ENCODE measurements around the gene HSPB6.
A peak's percentile ranks its signal among the peaks of the same experiment; 100 is the strongest.

HSPB6 gene

DNA sequence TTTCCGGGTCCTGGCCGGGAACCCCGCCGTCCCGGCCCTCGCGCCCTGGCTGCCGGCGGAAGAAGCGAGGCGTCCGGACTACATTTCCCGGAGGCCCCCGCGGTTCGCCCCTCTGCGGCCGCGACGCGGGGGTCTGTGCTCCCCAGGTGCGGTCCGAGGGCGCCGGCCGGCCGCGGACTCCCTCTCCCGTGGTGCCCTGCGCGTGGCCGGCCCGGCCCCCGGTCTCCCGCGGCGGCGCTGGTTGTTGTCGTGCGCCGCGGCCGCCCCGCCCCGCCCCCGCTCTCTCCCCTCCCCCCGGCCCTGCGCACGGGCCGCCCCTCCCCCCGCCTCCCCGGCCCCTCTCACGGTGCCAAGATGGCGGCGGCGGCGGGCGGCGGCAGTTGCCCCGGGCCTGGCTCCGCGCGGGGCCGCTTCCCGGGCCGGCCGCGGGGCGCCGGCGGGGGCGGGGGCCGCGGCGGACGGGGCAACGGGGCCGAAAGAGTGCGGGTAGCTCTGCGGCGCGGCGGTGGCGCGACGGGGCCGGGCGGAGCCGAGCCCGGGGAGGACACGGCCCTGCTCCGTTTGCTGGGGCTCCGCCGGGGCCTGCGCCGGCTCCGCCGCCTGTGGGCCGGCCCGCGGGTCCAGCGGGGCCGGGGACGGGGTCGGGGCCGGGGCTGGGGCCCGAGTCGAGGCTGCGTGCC is 39.0 kb downstream of the HSPB6 start, which contains the start of gene KMT2B:
TSS of gene KMT2B (plus strand) at position 339 of the 680 bp plus-strand sequence. CDS start at position 355, 16 bp downstream.
- DNase-seq (ENCODE audit: low read depth, low spot score) = no peak
- H3K27me3 ChIP-seq (ENCODE audit: insufficient read depth, insufficient read length) = no peaks in the 10 kb centered on the region
- no peaks in the 10 kb centered on the region for H3K9me3 ChIP-seq (ENCODE audit: insufficient read depth, low read length)
- H3K9ac ChIP-seq (ENCODE audit: insufficient read length, low read depth) = peak within 1 kb of the TSS; percentile 90
- TF ChIP-seq SUZ12 (IDR thresholded peaks at IDR 0.05; ENCODE audit: extremely low read depth, insufficient read depth, insufficient read length) = no peak
- H3K36me3 ChIP-seq (ENCODE audit: insufficient read depth, insufficient read length, low read length) = peaks cover 31% of the 10 kb centered on the region
- peak within 1 kb of the TSS; percentile 90 for H3K4me3 ChIP-seq (ENCODE audit: insufficient read length, low read depth)
- peaks cover 12% of the 10 kb centered on the region for H3K4me1 ChIP-seq (ENCODE audit: insufficient read depth, insufficient read length)

DNA sequence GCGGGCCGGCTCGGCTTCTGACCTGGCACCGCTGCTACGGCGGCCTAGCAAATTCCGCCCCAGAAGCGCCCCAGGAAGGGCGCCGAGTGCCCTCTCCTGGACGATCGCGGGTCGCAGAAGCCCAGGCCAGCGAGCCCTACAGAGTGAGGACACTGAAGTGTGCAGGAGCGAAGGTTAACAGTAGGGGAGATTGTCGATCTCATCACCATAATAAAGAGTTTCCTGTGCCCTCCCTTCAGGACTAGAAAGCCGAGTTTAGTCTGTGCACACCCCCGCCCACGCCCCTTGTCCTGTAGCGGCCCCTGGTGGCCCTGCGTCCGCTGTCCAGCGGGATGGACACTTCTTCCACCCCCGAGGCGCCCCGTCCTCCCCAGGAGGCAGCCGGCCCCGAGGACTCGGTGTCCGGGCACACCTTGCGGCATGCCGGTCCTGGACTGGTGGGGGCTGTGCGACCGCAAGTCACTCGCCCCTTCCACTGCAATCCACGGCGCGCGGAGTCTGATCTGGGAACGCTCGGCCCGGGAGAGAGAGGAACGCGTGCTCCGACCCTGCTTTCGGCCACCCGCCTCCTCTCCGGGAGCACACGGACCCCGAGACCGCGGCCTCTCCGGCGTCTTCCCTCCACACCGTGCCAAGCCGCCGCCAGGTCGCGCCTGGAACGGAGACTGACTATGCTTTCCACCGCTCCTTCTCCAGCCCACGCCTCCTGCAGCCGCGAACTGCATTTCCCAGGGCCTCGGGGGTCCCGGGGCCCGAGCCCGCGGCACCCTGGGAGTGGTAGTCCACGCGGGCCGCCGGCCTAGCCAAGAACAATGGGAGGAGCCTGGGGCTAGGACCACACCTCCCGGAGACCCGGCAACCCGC is 39.8 kb downstream of the HSPB6 start:
- Histone ChIP-seq H3K9ac (ENCODE audit: insufficient read length, low read depth) (peak overlapping the region; percentile 94), H3K36me3 (ENCODE audit: insufficient read depth, insufficient read length, low read length) (peaks cover 23% of the 10 kb centered on the region), H3K27me3 (ENCODE audit: insufficient read depth, insufficient read length) (no peaks in the 10 kb centered on the region), H3K9me3 (ENCODE audit: insufficient read depth, low read length) (no peaks in the 10 kb centered on the region), H3K4me3 (ENCODE audit: insufficient read length, low read depth) (peak overlapping the region; percentile 85), H3K4me1 (ENCODE audit: insufficient read depth, insufficient read length) (peaks cover 12% of the 10 kb centered on the region)
- peak; percentile 89 for DNase-seq (ENCODE audit: low read depth, low spot score)
- TF ChIP-seq ZNF274 (IDR thresholded peaks at IDR 0.05; ENCODE audit: low read depth, low read length) = no peak
- no peak for TF ChIP-seq SUZ12 (IDR thresholded peaks at IDR 0.05; ENCODE audit: extremely low read depth, insufficient read depth, insufficient read length)
- no peak for TF ChIP-seq YY1 (IDR thresholded peaks at IDR 0.05; ENCODE audit: insufficient read depth, insufficient read length)

DNA sequence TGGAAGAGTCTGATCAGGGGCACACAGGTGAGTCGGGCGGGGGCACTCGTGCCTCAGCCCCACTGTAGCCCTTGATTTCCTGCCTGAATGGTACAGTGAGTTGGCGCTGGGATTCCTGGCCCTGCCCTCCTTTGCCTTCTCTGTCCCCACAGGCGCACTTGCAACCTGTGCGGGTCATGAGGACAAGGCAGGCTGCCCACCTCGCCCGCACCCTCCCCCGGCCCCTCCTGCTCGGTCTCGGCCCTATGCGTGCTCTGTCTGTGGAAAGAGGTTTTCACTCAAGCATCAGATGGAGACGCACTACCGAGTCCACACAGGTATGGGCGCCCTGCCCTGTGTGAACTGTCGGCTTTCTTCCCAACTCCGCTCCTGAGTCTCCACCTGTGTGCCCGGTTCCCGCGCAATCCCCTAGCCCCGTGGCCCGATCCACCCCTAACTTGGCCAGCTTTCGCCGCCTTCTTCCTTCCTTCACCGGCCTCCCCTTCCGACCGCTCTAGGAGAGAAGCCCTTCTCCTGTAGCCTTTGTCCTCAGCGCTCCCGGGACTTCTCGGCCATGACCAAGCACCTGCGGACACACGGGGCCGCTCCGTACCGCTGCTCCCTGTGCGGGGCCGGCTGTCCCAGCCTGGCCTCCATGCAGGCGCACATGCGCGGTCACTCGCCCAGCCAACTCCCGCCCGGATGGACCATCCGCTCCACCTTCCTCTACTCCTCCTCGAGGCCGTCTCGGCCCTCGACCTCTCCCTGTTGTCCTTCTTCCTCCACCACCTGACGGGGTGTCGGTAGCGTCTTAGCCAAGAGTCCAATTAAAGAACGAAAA is 40.6 kb downstream of the HSPB6 start:
- no peaks in the 10 kb centered on the region for H3K27me3 ChIP-seq (ENCODE audit: insufficient read depth, insufficient read length)
- peak overlapping the region; percentile 85 for H3K4me3 ChIP-seq (ENCODE audit: insufficient read length, low read depth)
- no peaks in the 10 kb centered on the region for H3K9me3 ChIP-seq (ENCODE audit: insufficient read depth, low read length)
- peak overlapping the region; percentile 94 for H3K9ac ChIP-seq (ENCODE audit: insufficient read length, low read depth)
- no peak for TF ChIP-seq YY1 (IDR thresholded peaks at IDR 0.05; ENCODE audit: insufficient read depth, insufficient read length)
- TF ChIP-seq ZNF274 (IDR thresholded peaks at IDR 0.05; ENCODE audit: low read depth, low read length) = no peak
- no peak for TF ChIP-seq SUZ12 (IDR thresholded peaks at IDR 0.05; ENCODE audit: extremely low read depth, insufficient read depth, insufficient read length)
- DNase-seq (ENCODE audit: low read depth, low spot score) = no peak
- H3K4me1 ChIP-seq (ENCODE audit: insufficient read depth, insufficient read length) = peaks cover 15% of the 10 kb centered on the region
- peaks cover 16% of the 10 kb centered on the region for H3K36me3 ChIP-seq (ENCODE audit: insufficient read depth, insufficient read length, low read length)

DNA sequence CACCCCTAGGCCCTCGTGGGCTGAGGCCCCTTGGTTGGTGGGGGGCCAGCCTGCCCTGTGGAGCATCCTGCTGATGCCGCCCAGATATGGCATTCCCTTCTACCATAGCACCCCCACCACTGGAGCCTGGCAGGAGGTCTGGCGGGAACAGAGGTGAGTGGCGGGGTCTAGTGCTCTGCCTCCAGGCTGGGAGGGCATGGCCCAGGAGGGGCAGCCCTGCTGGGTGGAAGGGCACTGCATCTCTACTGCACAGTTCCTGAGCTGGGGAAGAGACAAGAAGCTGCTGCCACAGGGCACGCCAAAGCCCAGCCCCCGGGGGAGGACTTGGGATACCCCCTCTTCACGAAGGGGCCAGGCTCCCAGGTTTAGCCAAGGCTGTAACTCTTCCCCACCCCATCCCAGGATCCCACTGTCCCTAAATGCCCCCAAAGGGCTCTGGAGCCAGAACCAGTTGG is 41.4 kb downstream of the HSPB6 start:
- H3K9me3 ChIP-seq (ENCODE audit: insufficient read depth, low read length) = no peaks in the 10 kb centered on the region
- H3K9ac ChIP-seq (ENCODE audit: insufficient read length, low read depth) = peak overlapping the region; percentile 94
- peaks cover 10% of the 10 kb centered on the region for H3K36me3 ChIP-seq (ENCODE audit: insufficient read depth, insufficient read length, low read length)
- DNase-seq (ENCODE audit: low read depth, low spot score) = no peak
- no peaks in the 10 kb centered on the region for H3K27me3 ChIP-seq (ENCODE audit: insufficient read depth, insufficient read length)
- TF ChIP-seq SUZ12 (IDR thresholded peaks at IDR 0.05; ENCODE audit: extremely low read depth, insufficient read depth, insufficient read length) (no peak), YY1 (IDR thresholded peaks at IDR 0.05; ENCODE audit: insufficient read depth, insufficient read length) (no peak), ZNF274 (IDR thresholded peaks at IDR 0.05; ENCODE audit: low read depth, low read length) (no peak)
- peak overlapping the region; percentile 85 for H3K4me3 ChIP-seq (ENCODE audit: insufficient read length, low read depth)
- H3K4me1 ChIP-seq (ENCODE audit: insufficient read depth, insufficient read length) = peaks cover 15% of the 10 kb centered on the region

DNA sequence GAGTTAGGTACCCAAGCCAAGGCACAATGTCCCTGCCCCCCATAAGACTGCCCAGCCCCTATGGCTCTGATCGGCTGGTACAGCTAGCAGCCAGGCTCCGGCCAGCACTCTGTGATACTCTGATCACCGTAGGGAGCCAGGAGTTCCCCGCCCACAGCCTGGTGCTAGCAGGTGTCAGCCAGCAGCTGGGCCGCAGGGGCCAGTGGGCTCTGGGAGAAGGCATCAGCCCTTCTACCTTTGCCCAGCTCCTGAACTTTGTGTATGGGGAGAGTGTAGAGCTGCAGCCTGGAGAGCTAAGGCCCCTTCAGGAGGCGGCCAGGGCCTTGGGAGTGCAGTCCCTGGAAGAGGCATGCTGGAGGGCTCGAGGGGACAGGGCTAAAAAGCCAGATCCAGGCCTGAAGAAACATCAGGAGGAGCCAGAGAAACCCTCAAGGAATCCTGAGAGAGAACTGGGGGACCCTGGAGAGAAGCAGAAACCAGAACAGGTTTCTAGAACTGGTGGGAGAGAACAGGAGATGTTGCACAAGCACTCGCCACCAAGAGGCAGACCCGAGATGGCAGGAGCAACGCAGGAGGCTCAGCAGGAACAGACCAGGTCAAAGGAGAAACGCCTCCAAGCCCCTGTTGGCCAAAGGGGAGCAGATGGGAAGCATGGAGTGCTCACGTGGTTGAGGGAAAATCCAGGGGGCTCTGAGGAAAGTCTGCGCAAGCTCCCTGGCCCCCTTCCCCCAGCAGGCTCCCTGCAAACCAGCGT is 42.1 kb downstream of the HSPB6 start:
- Histone ChIP-seq H3K9ac (ENCODE audit: insufficient read length, low read depth) (peak overlapping the region; percentile 94), H3K36me3 (ENCODE audit: insufficient read depth, insufficient read length, low read length) (peaks cover 5% of the 10 kb centered on the region), H3K4me3 (ENCODE audit: insufficient read length, low read depth) (no peak overlapping the region), H3K9me3 (ENCODE audit: insufficient read depth, low read length) (no peaks in the 10 kb centered on the region), H3K4me1 (ENCODE audit: insufficient read depth, insufficient read length) (peaks cover 15% of the 10 kb centered on the region), H3K27me3 (ENCODE audit: insufficient read depth, insufficient read length) (no peaks in the 10 kb centered on the region)
- no peak for DNase-seq (ENCODE audit: low read depth, low spot score)
- no peak for TF ChIP-seq YY1 (IDR thresholded peaks at IDR 0.05; ENCODE audit: insufficient read depth, insufficient read length)
- TF ChIP-seq ZNF274 (IDR thresholded peaks at IDR 0.05; ENCODE audit: low read depth, low read length) = no peak
- no peak for TF ChIP-seq SUZ12 (IDR thresholded peaks at IDR 0.05; ENCODE audit: extremely low read depth, insufficient read depth, insufficient read length)

DNA sequence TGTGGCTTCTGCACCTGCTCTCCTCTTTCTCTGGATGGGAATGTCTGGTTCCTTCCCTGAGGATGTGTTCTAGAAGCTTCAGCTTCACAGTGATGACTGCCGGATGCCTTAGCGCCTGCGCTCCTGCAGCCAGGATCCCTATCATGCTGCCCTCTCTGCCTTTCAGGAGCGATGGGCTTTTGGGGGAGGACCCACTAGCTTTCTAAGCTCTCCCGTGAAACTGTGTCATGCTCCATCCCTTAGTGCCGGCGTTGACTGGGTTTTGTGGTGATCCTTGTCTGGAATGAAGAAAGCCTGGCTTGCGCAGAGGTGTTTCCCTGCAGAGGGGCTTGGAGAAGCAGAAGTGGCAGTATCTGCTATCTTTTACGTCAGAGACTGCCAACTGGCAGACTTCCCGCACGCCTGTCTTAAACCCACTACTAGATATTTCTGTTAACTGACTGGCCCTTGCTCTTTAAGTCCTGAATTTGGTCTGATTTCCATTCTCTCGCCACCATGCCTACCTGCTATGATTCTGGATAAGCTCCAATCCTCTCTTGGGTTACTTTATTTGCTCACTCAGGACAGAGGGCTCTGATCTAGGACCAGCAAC is 42.8 kb downstream of the HSPB6 start:
- no peaks in the 10 kb centered on the region for H3K36me3 ChIP-seq (ENCODE audit: insufficient read depth, insufficient read length, low read length)
- no peak overlapping the region for H3K4me3 ChIP-seq (ENCODE audit: insufficient read length, low read depth)
- H3K9me3 ChIP-seq (ENCODE audit: insufficient read depth, low read length) = no peaks in the 10 kb centered on the region
- H3K27me3 ChIP-seq (ENCODE audit: insufficient read depth, insufficient read length) = no peaks in the 10 kb centered on the region
- DNase-seq (ENCODE audit: low read depth, low spot score) = no peak
- no peak overlapping the region for H3K9ac ChIP-seq (ENCODE audit: insufficient read length, low read depth)
- H3K4me1 ChIP-seq (ENCODE audit: insufficient read depth, insufficient read length) = peaks cover 15% of the 10 kb centered on the region
- TF ChIP-seq ZNF274 (IDR thresholded peaks at IDR 0.05; ENCODE audit: low read depth, low read length) = no peak
- no peak for TF ChIP-seq YY1 (IDR thresholded peaks at IDR 0.05; ENCODE audit: insufficient read depth, insufficient read length)
